ENCODE data around the gene ZNRF3. TPM values are rescaled to one million over a fixed set of nuclear protein-coding genes. Genes with fewer than 3 reads are reported as not detected.

Gene ZNRF3
- total RNA-seq, 1 donor from 2014 or later: 0.69 TPM

GRCh38 chr22:28918550-28919271, 35.3 kb downstream of the ZNRF3 start:
- H3K4me3 Mint-ChIP-seq: no peak overlapping the region
- no peak overlapping the region for H3K27ac Mint-ChIP-seq
- DNase-seq (no peak), ATAC-seq (ENCODE audit: low read depth) (no peak)
- POLR2A ChIA-PET: no interaction called here
- intact Hi-C loops (cut with micrococcal nuclease): no loop called here
- peaks cover 10% of the 10 kb centered on the region for H3K27me3 Mint-ChIP-seq
- no peaks in the 10 kb centered on the region for H3K36me3 Mint-ChIP-seq (ENCODE audit: low read depth)
- TF ChIP-seq CTCF (IDR thresholded peaks at IDR 0.05): no peak
- CTCF ChIA-PET: no interaction called here
- no peaks in the 10 kb centered on the region for H3K9me3 Mint-ChIP-seq
- no peaks in the 10 kb centered on the region for H3K4me1 Mint-ChIP-seq

- no peaks in the 10 kb centered on the region for H3K9me3 Mint-ChIP-seq
- no peak for TF ChIP-seq CTCF (IDR thresholded peaks at IDR 0.05)
- ATAC-seq (ENCODE audit: low read depth) (no peak), DNase-seq (no peak)
- intact Hi-C loops (cut with micrococcal nuclease): no loop called here
- ChIA-PET POLR2A (no interaction called here), CTCF (no interaction called here)
- peaks cover 10% of the 10 kb centered on the region for H3K27me3 Mint-ChIP-seq
- no peak overlapping the region for H3K27ac Mint-ChIP-seq
- no peak overlapping the region for H3K4me3 Mint-ChIP-seq
- H3K4me1 Mint-ChIP-seq: no peaks in the 10 kb centered on the region
- no peaks in the 10 kb centered on the region for H3K36me3 Mint-ChIP-seq (ENCODE audit: low read depth)
Observed at GRCh38 chr22:28920757-28921584, 37.6 kb downstream of the ZNRF3 start.

- intact Hi-C loops (cut with micrococcal nuclease): no loop called here
- no peak for TF ChIP-seq CTCF (IDR thresholded peaks at IDR 0.05)
- H3K4me1 Mint-ChIP-seq: no peaks in the 10 kb centered on the region
- CTCF ChIA-PET: no interaction called here
- H3K4me3 Mint-ChIP-seq: no peak overlapping the region
- no peaks in the 10 kb centered on the region for H3K9me3 Mint-ChIP-seq
- H3K27me3 Mint-ChIP-seq: peaks cover 10% of the 10 kb centered on the region
- H3K27ac Mint-ChIP-seq: no peak overlapping the region
- ATAC-seq (ENCODE audit: low read depth) (no peak), DNase-seq (no peak)
- no peaks in the 10 kb centered on the region for H3K36me3 Mint-ChIP-seq (ENCODE audit: low read depth)
- POLR2A ChIA-PET: no interaction called here
Observed at GRCh38 chr22:28921585-28921879, 38.2 kb downstream of the ZNRF3 start.

- ChIA-PET POLR2A (no interaction called here), CTCF (no interaction called here)
- H3K4me3 Mint-ChIP-seq: no peak overlapping the region
- H3K27ac Mint-ChIP-seq: no peak overlapping the region
- ATAC-seq (ENCODE audit: low read depth) (no peak), DNase-seq (no peak)
- no peaks in the 10 kb centered on the region for H3K4me1 Mint-ChIP-seq
- no peaks in the 10 kb centered on the region for H3K36me3 Mint-ChIP-seq (ENCODE audit: low read depth)
- H3K9me3 Mint-ChIP-seq: no peaks in the 10 kb centered on the region
- intact Hi-C loops (cut with micrococcal nuclease): no loop called here
- TF ChIP-seq CTCF (IDR thresholded peaks at IDR 0.05): no peak
- peaks cover 10% of the 10 kb centered on the region for H3K27me3 Mint-ChIP-seq
Observed at GRCh38 chr22:28922540-28923244, 39.3 kb downstream of the ZNRF3 start.

Data from activated B cell treated with CpG ODN at 0.5 μM for 24 hours (primary cell).